Liver (tissue), 3 donors: ENCODE results near the gene JAKMIP1.

ENCODE experiments used
- YY1 ChIP-seq: IDR thresholded peaks from 2 replicates; pipeline ENCODE4 v1.6.1; 2016; ENCODE audit warnings: antibody characterized with exemption, mild to moderate bottlenecking
- TF ChIP-seq, protein P1 (sequence below): fragments of 150-350 bp; IDR thresholded peaks from 2 replicates; pipeline ENCODE4 v1.5.1; 2017; ENCODE audit warnings: improper control_type of control experiment, low read depth, low read length; ENCODE audit not compliant: missing input control
- TF ChIP-seq, protein P2 (sequence below): IDR thresholded peaks from 2 replicates; pipeline ENCODE4 v1.6.1; 2016; ENCODE audit warnings: antibody characterized with exemption, mild to moderate bottlenecking
- TF ChIP-seq, protein P3 (sequence below): IDR thresholded peaks from 2 replicates; pipeline ENCODE4 v1.6.1; 2016; ENCODE audit warnings: antibody characterized with exemption
- TF ChIP-seq, protein P4 (sequence below): IDR thresholded peaks from 2 replicates; pipeline ENCODE4 v1.6.1; 2016; ENCODE audit warnings: antibody characterized with exemption
- donor health status: healthy.
- donor health status: healthy.

DNA sequence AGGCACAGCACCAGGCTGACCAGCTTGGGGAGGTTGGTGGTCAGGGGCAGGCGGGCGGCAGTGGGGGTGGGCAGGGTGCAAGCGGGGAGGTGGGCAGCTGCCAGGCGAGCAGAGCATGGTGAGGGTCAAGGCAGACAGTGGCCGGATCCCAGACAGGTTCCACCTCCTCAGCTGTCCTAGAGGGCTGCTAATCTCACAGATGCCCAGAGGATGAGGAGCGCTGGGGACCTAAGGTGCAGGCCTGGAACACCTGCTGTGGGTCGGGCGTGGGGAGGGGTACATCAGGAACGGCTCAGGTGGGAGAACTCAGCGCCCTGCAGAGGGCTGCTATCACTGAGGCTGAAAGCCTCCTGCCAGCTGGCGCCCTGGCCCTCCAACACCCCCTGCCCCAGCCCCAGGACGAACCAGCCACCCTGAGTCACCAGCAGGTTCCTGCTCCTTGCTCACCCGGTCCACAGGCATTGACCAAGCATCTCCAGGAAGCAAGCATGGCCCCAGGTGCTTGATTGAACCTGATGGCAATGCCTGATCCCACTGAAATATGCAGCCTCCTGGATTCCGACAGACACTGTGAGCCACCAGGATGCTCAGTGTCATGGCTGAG, 153.7 kb downstream of the JAKMIP1 start:
- TF ChIP-seq, protein P1, sequence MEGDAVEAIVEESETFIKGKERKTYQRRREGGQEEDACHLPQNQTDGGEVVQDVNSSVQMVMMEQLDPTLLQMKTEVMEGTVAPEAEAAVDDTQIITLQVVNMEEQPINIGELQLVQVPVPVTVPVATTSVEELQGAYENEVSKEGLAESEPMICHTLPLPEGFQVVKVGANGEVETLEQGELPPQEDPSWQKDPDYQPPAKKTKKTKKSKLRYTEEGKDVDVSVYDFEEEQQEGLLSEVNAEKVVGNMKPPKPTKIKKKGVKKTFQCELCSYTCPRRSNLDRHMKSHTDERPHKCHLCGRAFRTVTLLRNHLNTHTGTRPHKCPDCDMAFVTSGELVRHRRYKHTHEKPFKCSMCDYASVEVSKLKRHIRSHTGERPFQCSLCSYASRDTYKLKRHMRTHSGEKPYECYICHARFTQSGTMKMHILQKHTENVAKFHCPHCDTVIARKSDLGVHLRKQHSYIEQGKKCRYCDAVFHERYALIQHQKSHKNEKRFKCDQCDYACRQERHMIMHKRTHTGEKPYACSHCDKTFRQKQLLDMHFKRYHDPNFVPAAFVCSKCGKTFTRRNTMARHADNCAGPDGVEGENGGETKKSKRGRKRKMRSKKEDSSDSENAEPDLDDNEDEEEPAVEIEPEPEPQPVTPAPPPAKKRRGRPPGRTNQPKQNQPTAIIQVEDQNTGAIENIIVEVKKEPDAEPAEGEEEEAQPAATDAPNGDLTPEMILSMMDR = no peak
- TF ChIP-seq, protein P2, sequence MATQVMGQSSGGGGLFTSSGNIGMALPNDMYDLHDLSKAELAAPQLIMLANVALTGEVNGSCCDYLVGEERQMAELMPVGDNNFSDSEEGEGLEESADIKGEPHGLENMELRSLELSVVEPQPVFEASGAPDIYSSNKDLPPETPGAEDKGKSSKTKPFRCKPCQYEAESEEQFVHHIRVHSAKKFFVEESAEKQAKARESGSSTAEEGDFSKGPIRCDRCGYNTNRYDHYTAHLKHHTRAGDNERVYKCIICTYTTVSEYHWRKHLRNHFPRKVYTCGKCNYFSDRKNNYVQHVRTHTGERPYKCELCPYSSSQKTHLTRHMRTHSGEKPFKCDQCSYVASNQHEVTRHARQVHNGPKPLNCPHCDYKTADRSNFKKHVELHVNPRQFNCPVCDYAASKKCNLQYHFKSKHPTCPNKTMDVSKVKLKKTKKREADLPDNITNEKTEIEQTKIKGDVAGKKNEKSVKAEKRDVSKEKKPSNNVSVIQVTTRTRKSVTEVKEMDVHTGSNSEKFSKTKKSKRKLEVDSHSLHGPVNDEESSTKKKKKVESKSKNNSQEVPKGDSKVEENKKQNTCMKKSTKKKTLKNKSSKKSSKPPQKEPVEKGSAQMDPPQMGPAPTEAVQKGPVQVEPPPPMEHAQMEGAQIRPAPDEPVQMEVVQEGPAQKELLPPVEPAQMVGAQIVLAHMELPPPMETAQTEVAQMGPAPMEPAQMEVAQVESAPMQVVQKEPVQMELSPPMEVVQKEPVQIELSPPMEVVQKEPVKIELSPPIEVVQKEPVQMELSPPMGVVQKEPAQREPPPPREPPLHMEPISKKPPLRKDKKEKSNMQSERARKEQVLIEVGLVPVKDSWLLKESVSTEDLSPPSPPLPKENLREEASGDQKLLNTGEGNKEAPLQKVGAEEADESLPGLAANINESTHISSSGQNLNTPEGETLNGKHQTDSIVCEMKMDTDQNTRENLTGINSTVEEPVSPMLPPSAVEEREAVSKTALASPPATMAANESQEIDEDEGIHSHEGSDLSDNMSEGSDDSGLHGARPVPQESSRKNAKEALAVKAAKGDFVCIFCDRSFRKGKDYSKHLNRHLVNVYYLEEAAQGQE = no peak
- TF ChIP-seq, protein P3, sequence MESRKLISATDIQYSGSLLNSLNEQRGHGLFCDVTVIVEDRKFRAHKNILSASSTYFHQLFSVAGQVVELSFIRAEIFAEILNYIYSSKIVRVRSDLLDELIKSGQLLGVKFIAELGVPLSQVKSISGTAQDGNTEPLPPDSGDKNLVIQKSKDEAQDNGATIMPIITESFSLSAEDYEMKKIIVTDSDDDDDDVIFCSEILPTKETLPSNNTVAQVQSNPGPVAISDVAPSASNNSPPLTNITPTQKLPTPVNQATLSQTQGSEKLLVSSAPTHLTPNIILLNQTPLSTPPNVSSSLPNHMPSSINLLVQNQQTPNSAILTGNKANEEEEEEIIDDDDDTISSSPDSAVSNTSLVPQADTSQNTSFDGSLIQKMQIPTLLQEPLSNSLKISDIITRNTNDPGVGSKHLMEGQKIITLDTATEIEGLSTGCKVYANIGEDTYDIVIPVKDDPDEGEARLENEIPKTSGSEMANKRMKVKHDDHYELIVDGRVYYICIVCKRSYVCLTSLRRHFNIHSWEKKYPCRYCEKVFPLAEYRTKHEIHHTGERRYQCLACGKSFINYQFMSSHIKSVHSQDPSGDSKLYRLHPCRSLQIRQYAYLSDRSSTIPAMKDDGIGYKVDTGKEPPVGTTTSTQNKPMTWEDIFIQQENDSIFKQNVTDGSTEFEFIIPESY = no peak
- TF ChIP-seq YY1 = no peak
- TF ChIP-seq, protein P4, sequence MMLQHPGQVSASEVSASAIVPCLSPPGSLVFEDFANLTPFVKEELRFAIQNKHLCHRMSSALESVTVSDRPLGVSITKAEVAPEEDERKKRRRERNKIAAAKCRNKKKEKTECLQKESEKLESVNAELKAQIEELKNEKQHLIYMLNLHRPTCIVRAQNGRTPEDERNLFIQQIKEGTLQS = no peak
